Smooth muscle cell (in vitro differentiated cells): ENCODE measurements around the gene ACACB. TPM values are rescaled to one million over a fixed set of nuclear protein-coding genes. Genes with fewer than 3 reads are reported as not detected.

Experiments
- DNase-seq: peaks from one replicate; lab custom pipeline; 2025; ENCODE audit not compliant: unreplicated experiment; lab: John Stamatoyannopoulos, UW
- H2AFZ ChIP-seq: fragments of 200-600 bp; sonication (generic); 2 replicates; pipeline ENCODE4 v1.6.0; 2016; ENCODE audit warnings: antibody characterized with exemption, low read depth, mild to moderate bottlenecking
- H3F3A ChIP-seq: fragments of 200-600 bp; sonication (generic); 2 replicates; pipeline ENCODE4 v1.6.0; 2017; ENCODE audit warnings: antibody characterized with exemption, low read depth
- H3K27ac ChIP-seq: fragments of 200-600 bp; sonication (generic); 2 replicates; pipeline ENCODE4 v1.5.1; 2016; ENCODE audit warnings: low read depth, mild to moderate bottlenecking
- H3K27me3 ChIP-seq: fragments of 200-600 bp; sonication (generic); 2 replicates; pipeline ENCODE4 v1.6.1; 2016; ENCODE audit warnings: low read depth, mild to moderate bottlenecking
- H3K36me3 ChIP-seq: fragments of 200-600 bp; sonication (generic); 2 replicates; pipeline ENCODE4 v1.5.1; 2016; ENCODE audit warnings: low read depth
- H3K4me1 ChIP-seq: fragments of 200-600 bp; sonication (generic); 2 replicates; pipeline ENCODE4 v1.5.1; 2016; ENCODE audit warnings: low read depth
- H3K4me2 ChIP-seq: fragments of 200-600 bp; sonication (generic); 2 replicates; pipeline ENCODE4 v1.6.0; 2016; ENCODE audit warnings: mild to moderate bottlenecking
- H3K4me3 ChIP-seq: fragments of 200-600 bp; sonication (generic); 2 replicates; pipeline ENCODE4 v1.5.1; 2016; ENCODE audit warnings: mild to moderate bottlenecking
- H3K79me2 ChIP-seq: fragments of 200-600 bp; sonication (generic); 2 replicates; pipeline ENCODE4 v1.6.0; 2016; ENCODE audit warnings: low read depth, mild to moderate bottlenecking
- H3K9ac ChIP-seq: fragments of 200-600 bp; sonication (generic); 2 replicates; pipeline ENCODE4 v1.6.0; 2016; ENCODE audit warnings: low read depth
- H3K9me3 ChIP-seq: fragments of 200-600 bp; sonication (generic); replicated peaks from 2 replicates; pipeline ENCODE4 v1.5.1; 2016; ENCODE audit warnings: low read depth
- H4K20me1 ChIP-seq: fragments of 200-600 bp; sonication (generic); 2 replicates; pipeline ENCODE4 v1.6.0; 2016; ENCODE audit warnings: low read depth
- CTCF ChIP-seq: fragments of 200-600 bp; sonication (generic); IDR thresholded peaks from 2 replicates; pipeline ENCODE4 v1.5.1; 2017; ENCODE audit warnings: borderline replicate concordance, mild to moderate bottlenecking, antibody characterized with exemption; ENCODE audit not compliant: insufficient read depth, poor library complexity, severe bottlenecking
- WGBS: methylation state at CpG from one replicate; pipeline ENCODE4 v1.1.7; 2016; ENCODE audit warnings: low lambda C conversion rate; 5-methylcytosine and 5-hydroxymethylcytosine counted together
- polyA plus RNA-seq: library from polyadenylated mRNA; unstranded; fragments of >200 nt; fragmentation: Nextera tagmentation; extraction: Ambion mirVana; gene quantifications from 2 replicates; pipeline ENCODE4 v1.2.1, GENCODE V29; 2016
- total RNA-seq: library from RNA; depleted of rRNA; stranded (reverse); fragments of >200 nt; gene quantifications from 2 replicates; pipeline ENCODE4 v1.2.3, GENCODE V29; 2014

The ACACB gene
- total and polyA plus RNA-seq, 2 experiments from 2014 or later: 0.58 to 2.0 TPM

- TF ChIP-seq CTCF: no peak
- no peak for DNase-seq
- Histone ChIP-seq H3K27me3 (peaks cover 20% of the 10 kb centered on the region), H3K79me2 (no peaks in the 10 kb centered on the region), H3K4me3 (no peak overlapping the region), H3K36me3 (no peaks in the 10 kb centered on the region), H2AFZ (no peak overlapping the region), H3K9me3 (no peaks in the 10 kb centered on the region), H4K20me1 (no peaks in the 10 kb centered on the region), H3K9ac (no peak overlapping the region), H3K4me2 (no peak overlapping the region), H3K27ac (no peak overlapping the region), H3K4me1 (no peaks in the 10 kb centered on the region), H3F3A (no peaks in the 10 kb centered on the region)
- 0% methylated on average over 1 of the region's 1 CpG for WGBS
Observed at GRCh38 chr12:109270494-109270893, 154.1 kb downstream of the ACACB start.

GRCh38 chr12:109271418-109271817, 155.0 kb downstream of the ACACB start:
- DNase-seq: no peak
- peaks cover 20% of the 10 kb centered on the region for H3K27me3 ChIP-seq
- no peak overlapping the region for H2AFZ ChIP-seq
- H3F3A ChIP-seq: no peaks in the 10 kb centered on the region
- H3K9ac ChIP-seq: no peak overlapping the region
- H3K79me2 ChIP-seq: no peaks in the 10 kb centered on the region
- no peaks in the 10 kb centered on the region for H4K20me1 ChIP-seq
- H3K9me3 ChIP-seq: no peaks in the 10 kb centered on the region
- H3K36me3 ChIP-seq: no peaks in the 10 kb centered on the region
- 90% methylated on average over 3 of the region's 3 CpGs for WGBS
- no peaks in the 10 kb centered on the region for H3K4me1 ChIP-seq
- no peak overlapping the region for H3K4me2 ChIP-seq
- H3K4me3 ChIP-seq: no peak overlapping the region
- TF ChIP-seq CTCF: no peak
- H3K27ac ChIP-seq: no peak overlapping the region

- Histone ChIP-seq H3K9me3 (no peaks in the 10 kb centered on the region), H3K27me3 (peaks cover 20% of the 10 kb centered on the region), H2AFZ (no peak overlapping the region), H3K4me1 (no peaks in the 10 kb centered on the region), H4K20me1 (no peaks in the 10 kb centered on the region), H3K36me3 (no peaks in the 10 kb centered on the region), H3K4me2 (no peak overlapping the region), H3K9ac (no peak overlapping the region), H3K4me3 (no peak overlapping the region), H3K27ac (no peak overlapping the region), H3F3A (no peaks in the 10 kb centered on the region), H3K79me2 (no peaks in the 10 kb centered on the region)
- WGBS: 33% methylated on average over 15 of the region's 16 CpGs
- no peak for TF ChIP-seq CTCF
- DNase-seq: no peak
Observed at GRCh38 chr12:109273354-109273753, 157.0 kb downstream of the ACACB start.

GRCh38 chr12:109274381-109274780, 158.0 kb downstream of the ACACB start:
- DNase-seq: no peak
- Histone ChIP-seq H3K27me3 (peaks cover 20% of the 10 kb centered on the region), H3F3A (no peaks in the 10 kb centered on the region), H2AFZ (no peak overlapping the region), H3K9me3 (no peaks in the 10 kb centered on the region), H3K36me3 (no peaks in the 10 kb centered on the region), H3K4me3 (no peak overlapping the region), H3K79me2 (no peaks in the 10 kb centered on the region), H3K9ac (no peak overlapping the region), H3K4me1 (no peaks in the 10 kb centered on the region), H4K20me1 (no peaks in the 10 kb centered on the region), H3K27ac (no peak overlapping the region), H3K4me2 (no peak overlapping the region)
- WGBS: 87% methylated on average over 1 of the region's 1 CpG
- TF ChIP-seq CTCF: no peak
